ENCODE data around the gene TLX3.
"Not testable (repeated sequence)": the region's sequence is repeated elsewhere in the genome, so short reads cannot be mapped to it uniquely, and the experiment has no call there.

Gene TLX3

GRCh38 chr5:171308453-171309275 lies at the start of gene TLX3:
TLX3 (plus strand) TSS chr5:171309248; CDS start chr5:171309366, 118 bp downstream.
- H3K4me3 ChIP-seq (ENCODE audit: low read depth, low read length) = no peak within 1 kb of the TSS

DNA sequence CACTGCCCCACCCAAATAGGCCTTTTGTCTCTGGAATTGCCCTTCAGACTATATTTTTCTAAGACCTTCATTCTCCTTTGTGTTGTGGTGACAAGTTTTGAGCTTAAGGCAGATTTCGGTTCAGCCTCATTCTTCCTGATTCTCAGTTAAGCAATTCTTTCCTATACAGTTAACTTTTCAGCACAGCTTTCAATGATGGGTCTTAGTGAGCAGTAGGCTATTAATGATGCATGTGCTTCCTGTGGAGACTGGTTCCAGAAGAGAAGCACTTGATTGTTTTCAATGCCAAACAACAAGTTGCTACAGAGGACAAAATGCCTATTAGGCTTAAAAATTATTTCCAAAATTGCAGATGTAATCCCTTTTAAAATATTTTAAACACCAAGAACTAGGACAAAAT lies 47.7 kb upstream of the TLX3 start:
- no peak overlapping the region for H3K4me3 ChIP-seq (ENCODE audit: low read depth, low read length)

- no peak overlapping the region for H3K4me3 ChIP-seq (ENCODE audit: low read depth, low read length)
Measured at GRCh38 chr5:171261904-171262303, 47.1 kb upstream of the TLX3 start.

DNA sequence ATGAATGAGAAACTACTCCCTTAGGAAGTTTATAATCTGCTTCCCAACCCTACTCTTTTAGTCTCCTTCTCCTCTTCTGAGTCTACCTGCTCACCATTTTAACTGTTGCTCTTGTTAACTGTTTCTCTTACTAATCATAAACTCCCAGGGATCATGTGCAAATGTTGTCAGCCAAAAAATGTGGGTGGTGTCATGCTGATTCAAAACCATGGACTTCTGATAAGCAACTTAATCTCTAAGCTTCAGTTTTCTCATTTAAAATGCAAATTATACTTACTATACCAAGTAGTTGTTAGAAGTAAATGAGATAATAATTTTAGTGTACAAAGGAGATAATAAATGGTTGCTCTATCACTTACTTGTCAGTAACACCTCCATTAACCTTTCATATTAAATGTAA lies 45.9 kb upstream of the TLX3 start:
- H3K4me3 ChIP-seq (ENCODE audit: low read depth, low read length) = no peak overlapping the region

- no peak overlapping the region for H3K4me3 ChIP-seq (ENCODE audit: low read depth, low read length)
Measured at GRCh38 chr5:171264843-171265242, 44.2 kb upstream of the TLX3 start.

DNA sequence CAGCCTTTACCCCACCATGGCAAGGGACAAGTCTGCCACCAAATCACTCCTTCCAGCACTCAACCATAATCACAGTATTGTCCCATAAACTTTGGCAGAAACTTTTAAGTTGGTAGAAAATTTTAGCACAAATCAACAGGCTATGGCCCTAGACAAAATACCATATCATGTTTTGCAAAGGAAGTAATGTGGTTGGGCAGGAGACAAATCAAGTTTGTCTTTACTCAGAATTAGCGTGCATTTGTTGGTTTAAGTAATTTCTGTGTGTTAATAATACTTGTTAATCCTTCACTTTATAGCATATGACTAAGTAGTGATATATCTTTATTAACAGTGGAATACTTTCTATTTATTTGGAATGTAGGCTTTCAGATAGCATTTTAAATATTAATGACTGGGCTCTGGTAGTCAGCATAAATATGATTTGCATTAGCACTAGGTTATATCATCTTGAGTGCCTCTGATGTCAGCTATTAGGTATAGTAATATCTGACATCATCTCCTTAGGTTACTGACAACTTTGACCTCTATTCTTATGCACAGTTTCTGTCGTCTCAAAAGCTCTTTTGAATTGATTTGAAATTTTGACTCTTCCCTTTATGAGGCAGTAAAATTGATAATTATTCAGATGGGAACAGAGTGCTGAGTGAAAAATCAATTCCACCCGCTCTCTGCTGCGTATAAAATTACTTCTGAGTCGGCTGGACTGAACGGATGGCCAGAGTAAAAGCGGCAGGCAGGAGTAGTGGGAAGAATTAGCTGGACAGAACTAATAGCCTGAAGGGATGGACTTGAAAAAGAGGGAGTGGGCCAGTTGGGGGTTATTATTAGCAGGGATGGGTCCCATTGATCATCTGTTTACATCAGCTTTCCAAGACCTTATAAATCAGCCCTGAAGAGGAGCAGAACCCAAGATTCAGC lies 40.1 kb upstream of the TLX3 start:
- no peak overlapping the region for H3K4me3 ChIP-seq (ENCODE audit: low read depth, low read length)

DNA sequence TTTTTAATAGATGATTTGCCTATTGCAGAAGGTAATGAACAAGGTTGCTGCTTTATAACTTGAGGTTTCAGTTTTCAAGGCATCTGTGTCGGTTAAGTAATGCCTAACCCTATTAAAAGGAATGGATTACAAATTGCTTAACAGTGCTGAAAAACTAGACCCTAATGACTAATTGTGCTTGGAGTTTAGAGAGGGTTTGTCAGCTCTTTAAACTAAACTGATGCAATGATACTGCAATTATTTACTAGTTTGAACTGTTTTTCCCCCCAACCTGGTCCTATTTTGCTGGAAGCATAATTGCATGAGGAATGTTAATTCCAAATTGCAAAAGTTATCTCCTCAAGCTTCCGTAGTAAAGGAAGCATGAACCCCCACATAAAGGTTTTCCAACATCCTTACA lies 39.3 kb upstream of the TLX3 start:
- no peak overlapping the region for H3K4me3 ChIP-seq (ENCODE audit: low read depth, low read length)

- H3K4me3 ChIP-seq (ENCODE audit: low read depth, low read length) = no peak overlapping the region
Measured at GRCh38 chr5:171270136-171270535, 38.9 kb upstream of the TLX3 start.

DNA sequence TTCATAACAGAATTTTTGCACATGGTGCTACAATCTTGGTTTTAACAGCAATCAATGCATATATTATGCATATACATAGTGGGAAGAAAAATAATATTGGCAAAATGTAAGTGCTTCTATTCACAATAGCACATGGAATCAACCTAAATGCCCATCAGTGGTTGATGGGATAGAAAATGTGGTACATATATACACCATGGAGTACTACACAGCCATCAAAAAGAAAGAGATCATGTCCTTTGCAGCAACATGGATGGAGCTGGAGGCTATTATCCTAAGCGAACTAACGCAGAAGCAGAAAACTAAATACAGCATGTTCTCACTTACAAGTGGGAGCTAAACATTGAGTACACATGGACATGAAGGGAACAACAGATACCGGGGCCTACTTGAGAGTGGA lies 37.2 kb upstream of the TLX3 start:
- no peak overlapping the region for H3K4me3 ChIP-seq (ENCODE audit: low read depth, low read length)

DNA sequence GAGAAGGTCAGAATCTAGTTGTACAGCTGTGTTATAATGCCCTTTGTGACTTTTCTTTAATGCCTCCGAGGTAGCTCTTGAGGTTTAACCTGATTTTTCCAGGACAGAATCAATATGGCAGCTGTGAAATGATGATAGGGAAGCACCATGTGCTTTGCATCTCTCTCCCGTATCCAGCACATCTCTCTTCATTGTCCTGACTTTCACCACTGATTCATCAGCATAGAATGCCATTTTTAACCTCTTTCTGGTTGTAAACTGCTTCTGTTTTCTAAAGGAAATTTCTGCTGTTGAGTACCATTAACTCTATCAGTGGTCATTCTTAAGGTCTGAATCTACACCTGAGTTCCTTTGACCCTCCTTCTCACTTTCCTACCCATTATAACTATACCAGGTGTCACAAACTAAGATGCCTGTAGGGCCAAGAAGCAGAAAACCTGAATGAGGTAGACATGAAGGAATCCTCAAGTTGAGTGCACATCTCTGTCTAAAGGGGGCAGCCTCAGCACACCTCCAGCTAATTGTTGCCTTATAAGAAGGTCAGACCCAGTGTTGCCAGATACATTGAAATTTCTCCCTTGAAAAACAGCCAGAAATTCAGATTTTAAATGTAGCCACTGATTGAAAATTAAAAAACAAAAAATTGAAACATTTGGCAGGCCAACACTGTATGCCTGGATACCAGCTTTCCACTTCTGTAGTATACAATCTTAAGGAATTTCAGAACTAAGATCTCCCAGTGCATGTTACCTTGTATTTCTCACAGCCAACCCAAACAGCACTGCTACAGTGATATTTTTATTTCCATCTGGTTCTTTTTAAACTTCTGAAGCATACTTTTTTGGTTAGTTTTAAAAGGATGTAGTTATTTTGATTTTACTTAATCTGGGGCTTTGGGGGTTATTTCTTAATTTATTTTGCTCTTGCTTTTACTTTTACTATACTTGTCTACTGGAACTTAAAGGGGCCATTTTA lies 35.8 kb upstream of the TLX3 start:
- no peak overlapping the region for H3K4me3 ChIP-seq (ENCODE audit: low read depth, low read length)

GRCh38 chr5:171275841-171276544 lies 33.1 kb upstream of the TLX3 start:
- no peak overlapping the region for H3K4me3 ChIP-seq (ENCODE audit: low read depth, low read length)

DNA sequence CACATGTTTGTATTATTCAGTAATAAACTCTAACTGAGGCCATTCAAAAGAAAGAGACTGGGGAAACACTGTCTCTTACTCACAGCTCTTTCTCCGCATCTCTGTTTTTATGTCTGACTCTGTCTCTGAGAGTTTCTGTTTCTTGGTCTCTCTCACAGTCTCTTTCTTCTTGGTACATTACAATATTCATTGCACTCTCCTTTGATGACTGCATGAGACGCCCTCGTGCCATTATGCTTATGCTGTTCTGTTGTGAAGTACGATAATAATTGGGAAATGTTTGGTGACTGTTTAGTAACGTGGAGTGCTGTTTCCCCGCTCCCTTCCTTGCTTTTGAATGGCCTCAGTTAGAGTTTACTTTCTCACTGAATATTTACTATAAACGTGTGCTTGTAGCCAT lies 25.3 kb upstream of the TLX3 start:
- H3K4me3 ChIP-seq (ENCODE audit: low read depth, low read length) = no peak overlapping the region

DNA sequence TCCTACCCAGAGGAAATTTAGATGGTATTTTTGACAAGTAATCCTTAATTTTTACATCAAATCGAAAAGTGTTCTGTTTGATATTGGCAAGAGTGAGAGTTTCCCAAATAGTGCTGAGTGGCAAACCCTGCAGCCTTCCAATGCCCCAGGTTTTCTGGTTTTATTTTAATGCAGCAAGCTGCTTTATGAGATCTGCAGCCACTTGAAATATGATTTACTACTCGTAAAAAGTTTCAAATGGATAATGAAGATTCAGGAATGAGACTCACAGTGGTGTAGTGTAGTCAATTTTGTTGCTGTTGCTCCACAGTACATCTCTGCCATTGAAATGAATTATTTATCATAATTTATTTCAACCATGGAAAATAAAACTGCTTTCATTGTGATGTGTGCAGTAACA lies 23.6 kb upstream of the TLX3 start:
- no peak overlapping the region for H3K4me3 ChIP-seq (ENCODE audit: low read depth, low read length)

GRCh38 chr5:171288066-171288465 lies 21.0 kb upstream of the TLX3 start:
- no peak overlapping the region for H3K4me3 ChIP-seq (ENCODE audit: low read depth, low read length)

DNA sequence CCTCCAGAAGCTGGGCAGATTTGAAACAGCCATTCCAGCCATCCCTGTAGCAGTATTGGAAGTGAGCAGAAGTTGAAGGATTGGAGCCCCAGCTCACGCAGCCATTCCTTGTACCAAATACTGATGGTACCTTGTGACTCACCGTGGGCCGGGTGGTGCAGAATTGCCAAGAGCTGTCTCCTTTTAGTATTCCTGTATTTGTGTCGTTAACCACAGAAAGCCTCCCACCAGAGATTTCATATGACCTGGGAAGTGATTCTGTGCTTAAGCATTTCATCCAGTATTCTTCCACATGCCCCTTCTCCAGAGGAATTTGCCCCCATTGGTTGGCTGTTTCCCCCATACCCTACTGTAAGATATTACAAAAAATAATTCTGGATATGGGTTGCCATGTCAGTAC lies 17.7 kb upstream of the TLX3 start:
- no peak overlapping the region for H3K4me3 ChIP-seq (ENCODE audit: low read depth, low read length)

DNA sequence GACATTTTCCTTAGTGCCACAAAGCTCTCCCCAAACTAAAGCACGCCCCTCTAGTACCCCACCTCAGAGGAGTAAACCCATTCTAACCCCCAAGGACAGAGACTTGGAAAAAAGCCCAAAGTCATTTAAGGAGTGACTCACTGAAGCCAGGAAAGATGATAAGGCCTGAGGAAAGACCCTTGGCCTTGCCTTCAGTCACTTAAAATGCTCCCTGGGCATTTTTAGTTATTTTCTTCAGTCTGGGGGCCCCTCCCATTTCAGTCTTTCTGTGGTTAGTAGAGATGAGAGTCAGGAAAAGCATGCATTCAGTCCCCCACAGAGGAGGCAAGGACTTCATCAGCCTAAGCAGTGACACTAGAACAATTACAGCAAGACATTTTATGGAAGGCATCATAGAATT lies 13.7 kb upstream of the TLX3 start:
- H3K4me3 ChIP-seq (ENCODE audit: low read depth, low read length) = no peak overlapping the region

- no peak overlapping the region for H3K4me3 ChIP-seq (ENCODE audit: low read depth, low read length)
Measured at GRCh38 chr5:171295801-171296200, 13.2 kb upstream of the TLX3 start.

GRCh38 chr5:171297941-171298340 lies 11.1 kb upstream of the TLX3 start:
- not testable (repeated sequence) for H3K4me3 ChIP-seq (ENCODE audit: low read depth, low read length)

GRCh38 chr5:171299228-171299627 lies 9.8 kb upstream of the TLX3 start:
- H3K4me3 ChIP-seq (ENCODE audit: low read depth, low read length) = no peak overlapping the region

DNA sequence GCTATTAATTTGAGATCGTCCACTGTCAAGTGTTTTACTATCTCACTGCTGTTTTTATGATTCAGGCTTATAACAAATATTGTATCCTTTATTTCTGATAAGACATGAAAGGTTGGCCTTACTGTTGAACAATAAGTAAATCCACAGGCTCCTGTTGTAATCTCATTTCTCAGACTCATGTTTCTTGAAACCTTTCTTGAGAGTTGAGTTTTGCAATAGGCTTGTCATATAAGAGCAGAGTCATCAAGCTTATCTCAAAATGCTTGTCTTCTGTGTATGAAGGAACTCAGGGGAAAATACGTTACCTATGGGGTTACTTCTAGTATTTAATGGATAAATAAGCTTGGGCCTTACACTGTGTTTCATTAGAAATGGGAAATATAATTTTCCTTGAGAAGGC lies 9.2 kb upstream of the TLX3 start:
- no peak overlapping the region for H3K4me3 ChIP-seq (ENCODE audit: low read depth, low read length)
